ENCODE data around the gene GBP4. TPM values are rescaled to one million over a fixed set of nuclear protein-coding genes. Genes with fewer than 3 reads are reported as not detected.

Gene GBP4
- total RNA-seq, 1 donor from 2014 or later = 6.6 TPM

DNA sequence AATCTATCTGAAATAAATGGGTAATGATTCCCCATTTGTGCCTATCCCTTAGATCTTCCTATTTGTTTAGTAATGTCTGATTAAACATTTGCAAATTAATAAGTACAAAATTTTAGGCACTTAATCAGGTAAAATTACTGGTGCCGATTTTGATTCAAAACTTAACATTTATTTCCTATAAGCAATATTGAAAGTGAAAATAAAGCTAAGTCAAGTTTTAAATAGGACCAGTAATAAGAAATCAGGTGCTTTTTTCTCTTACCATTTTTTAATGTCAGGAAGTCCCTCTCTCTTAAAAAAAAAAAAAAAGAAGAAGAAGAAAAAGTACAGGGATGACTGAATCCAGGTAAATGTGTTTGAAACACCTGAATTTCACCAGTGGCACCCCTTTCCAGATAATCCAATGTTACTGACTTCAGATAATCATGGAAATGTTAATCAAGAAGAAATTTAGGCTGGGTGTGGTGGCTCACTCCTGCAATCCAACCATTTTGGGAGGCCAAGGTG, 836 bp upstream of the GBP4 start:
- Histone ChIP-seq H3K27ac (no peak overlapping the region), H3K4me1 (no peaks in the 10 kb centered on the region), H3K4me3 (peak overlapping the region in 1 of 2 donors; percentile 64), H3K9me3 (no peaks in the 10 kb centered on the region), H3K27me3 (no peaks in the 10 kb centered on the region), H3K36me3 (no peaks in the 10 kb centered on the region)
- no peak for DNase-seq (ENCODE audit: low spot score in 2 of 2)
- TF ChIP-seq, protein P1, sequence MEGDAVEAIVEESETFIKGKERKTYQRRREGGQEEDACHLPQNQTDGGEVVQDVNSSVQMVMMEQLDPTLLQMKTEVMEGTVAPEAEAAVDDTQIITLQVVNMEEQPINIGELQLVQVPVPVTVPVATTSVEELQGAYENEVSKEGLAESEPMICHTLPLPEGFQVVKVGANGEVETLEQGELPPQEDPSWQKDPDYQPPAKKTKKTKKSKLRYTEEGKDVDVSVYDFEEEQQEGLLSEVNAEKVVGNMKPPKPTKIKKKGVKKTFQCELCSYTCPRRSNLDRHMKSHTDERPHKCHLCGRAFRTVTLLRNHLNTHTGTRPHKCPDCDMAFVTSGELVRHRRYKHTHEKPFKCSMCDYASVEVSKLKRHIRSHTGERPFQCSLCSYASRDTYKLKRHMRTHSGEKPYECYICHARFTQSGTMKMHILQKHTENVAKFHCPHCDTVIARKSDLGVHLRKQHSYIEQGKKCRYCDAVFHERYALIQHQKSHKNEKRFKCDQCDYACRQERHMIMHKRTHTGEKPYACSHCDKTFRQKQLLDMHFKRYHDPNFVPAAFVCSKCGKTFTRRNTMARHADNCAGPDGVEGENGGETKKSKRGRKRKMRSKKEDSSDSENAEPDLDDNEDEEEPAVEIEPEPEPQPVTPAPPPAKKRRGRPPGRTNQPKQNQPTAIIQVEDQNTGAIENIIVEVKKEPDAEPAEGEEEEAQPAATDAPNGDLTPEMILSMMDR (IDR thresholded peaks at IDR 0.05) = no peak
- intact Hi-C loops (cut with DNase I) = no loop called here

DNA sequence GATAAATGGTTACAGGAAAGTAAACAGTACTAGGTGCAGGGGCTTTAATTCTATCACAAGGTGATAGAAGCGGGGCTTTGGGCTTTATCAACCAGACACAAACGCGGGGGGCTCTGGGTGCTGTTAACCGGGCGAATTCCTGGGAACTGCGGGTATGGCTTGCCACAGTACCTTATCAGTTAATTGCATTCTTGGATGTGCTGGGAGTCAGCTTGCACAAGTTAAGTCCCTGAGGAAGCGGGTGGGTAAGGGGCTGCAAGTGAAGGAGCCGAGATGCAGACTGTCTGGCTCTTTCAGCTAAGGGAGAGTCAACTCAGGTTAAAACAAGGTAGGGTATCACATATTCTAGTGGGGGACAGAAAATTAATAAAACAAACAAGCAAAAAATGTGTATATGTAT, 661 bp downstream of the GBP4 start:
- Histone ChIP-seq H3K4me3 (peak overlapping the region; percentile 46 to 64), H3K27ac (peak overlapping the region in 1 of 2 donors; percentile 59), H3K36me3 (no peaks in the 10 kb centered on the region), H3K27me3 (no peaks in the 10 kb centered on the region), H3K9me3 (no peaks in the 10 kb centered on the region), H3K4me1 (no peaks in the 10 kb centered on the region)
- DNase-seq (ENCODE audit: low spot score in 2 of 2) = no peak
- intact Hi-C loops (cut with DNase I) = no loop called here
- TF ChIP-seq, protein P1 (IDR thresholded peaks at IDR 0.05) = no peak

DNA sequence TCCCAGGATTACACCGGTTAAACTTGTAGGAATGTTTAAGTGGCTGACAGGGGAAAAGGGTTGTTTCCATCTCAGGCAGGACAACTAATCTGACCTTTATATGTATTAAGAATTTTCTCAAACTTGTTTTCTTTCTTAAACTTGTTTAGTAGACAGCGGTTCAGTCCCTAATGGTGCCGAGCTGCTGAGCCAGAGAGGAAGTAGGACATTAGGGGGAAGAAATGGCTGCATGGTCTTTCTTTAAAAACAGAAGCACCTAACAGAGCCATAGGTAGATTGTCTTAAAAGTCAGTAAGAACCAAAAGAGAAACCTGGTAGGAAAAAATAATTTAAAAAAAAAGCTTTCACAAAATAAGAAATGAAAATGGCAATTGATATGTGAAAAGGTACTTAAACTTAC, 3.3 kb downstream of the GBP4 start:
- no peak for DNase-seq (ENCODE audit: low spot score in 2 of 2)
- H3K36me3 ChIP-seq = no peaks in the 10 kb centered on the region
- TF ChIP-seq, protein P1 (IDR thresholded peaks at IDR 0.05) = no peak
- intact Hi-C loops (cut with DNase I) = no loop called here
- no peaks in the 10 kb centered on the region for H3K4me1 ChIP-seq
- H3K27me3 ChIP-seq = no peaks in the 10 kb centered on the region
- no peak overlapping the region for H3K27ac ChIP-seq
- H3K4me3 ChIP-seq = no peak overlapping the region
- H3K9me3 ChIP-seq = no peaks in the 10 kb centered on the region

DNA sequence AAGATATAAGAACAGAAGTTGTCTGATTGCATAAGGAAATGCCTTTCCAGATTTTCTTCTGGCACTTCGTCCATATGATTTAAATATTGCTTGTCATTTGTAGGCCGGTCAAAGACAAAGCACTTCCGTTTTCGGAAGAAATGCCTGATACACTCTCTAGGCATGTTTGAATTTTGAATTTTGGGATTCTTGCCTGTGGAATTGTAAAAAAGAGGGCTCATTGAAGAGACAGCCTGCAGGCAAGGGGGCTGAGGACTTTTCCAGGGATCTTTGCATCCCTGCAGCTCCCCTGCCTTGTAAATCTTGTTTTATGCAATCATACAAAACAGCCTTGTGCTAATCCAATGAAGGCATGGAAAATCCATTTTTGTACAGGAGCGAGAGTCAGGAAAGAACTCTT, 7.4 kb downstream of the GBP4 start:
- no peak for DNase-seq (ENCODE audit: low spot score in 2 of 2)
- H3K4me1 ChIP-seq = no peaks in the 10 kb centered on the region
- no peaks in the 10 kb centered on the region for H3K9me3 ChIP-seq
- H3K27ac ChIP-seq = no peak overlapping the region
- intact Hi-C loops (cut with DNase I) = no loop called here
- no peak overlapping the region for H3K4me3 ChIP-seq
- H3K36me3 ChIP-seq = no peaks in the 10 kb centered on the region
- TF ChIP-seq, protein P1 (IDR thresholded peaks at IDR 0.05) = no peak
- H3K27me3 ChIP-seq = no peaks in the 10 kb centered on the region

DNA sequence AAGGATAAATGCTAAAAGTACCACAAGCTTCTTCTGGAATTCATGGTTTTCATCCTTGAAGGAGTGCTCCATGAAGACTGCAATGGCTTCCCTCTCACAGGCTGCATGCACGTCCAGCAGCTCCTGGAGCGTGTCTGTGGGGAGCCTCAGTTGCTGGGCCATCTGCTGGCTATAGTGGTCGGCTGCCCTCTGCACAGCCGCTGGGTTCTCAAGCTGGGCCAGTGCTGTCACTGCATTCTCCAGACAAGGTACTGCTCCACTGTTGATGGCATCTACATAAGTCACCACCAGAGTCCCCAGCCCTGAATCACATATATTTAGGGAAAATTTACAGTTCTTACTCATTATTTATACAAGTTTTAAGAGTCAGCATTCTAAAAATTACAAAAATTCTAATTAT, 8.7 kb downstream of the GBP4 start:
- intact Hi-C loops (cut with DNase I) = no loop called here
- no peaks in the 10 kb centered on the region for H3K4me1 ChIP-seq
- TF ChIP-seq, protein P1 (IDR thresholded peaks at IDR 0.05) = no peak
- no peaks in the 10 kb centered on the region for H3K9me3 ChIP-seq
- no peak overlapping the region for H3K4me3 ChIP-seq
- no peak overlapping the region for H3K27ac ChIP-seq
- H3K27me3 ChIP-seq = no peaks in the 10 kb centered on the region
- no peak for DNase-seq (ENCODE audit: low spot score in 2 of 2)
- H3K36me3 ChIP-seq = no peaks in the 10 kb centered on the region

DNA sequence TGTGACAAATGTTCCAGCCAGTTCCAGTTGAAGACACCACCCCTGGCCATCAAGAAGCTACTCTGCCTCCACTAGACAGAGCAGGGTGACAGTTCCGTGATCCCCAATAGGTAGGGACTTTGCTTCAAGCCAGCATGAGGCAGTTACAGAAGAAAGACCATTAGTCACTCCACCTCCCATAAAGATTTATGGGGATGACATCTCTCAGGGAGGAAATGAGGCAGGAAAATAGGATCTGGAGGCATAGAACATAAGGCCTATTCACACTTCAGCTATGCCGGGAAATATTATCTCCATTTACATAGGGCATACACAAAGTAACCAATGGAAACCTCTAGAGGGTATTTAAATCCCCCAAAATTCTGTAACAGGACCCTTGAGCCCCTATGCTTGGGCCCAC, 19.4 kb downstream of the GBP4 start:
- Histone ChIP-seq H3K4me3 (no peak overlapping the region), H3K4me1 (no peaks in the 10 kb centered on the region), H3K36me3 (no peaks in the 10 kb centered on the region), H3K27me3 (no peaks in the 10 kb centered on the region), H3K9me3 (no peaks in the 10 kb centered on the region), H3K27ac (no peak overlapping the region)
- DNase-seq (ENCODE audit: low spot score in 2 of 2) = no peak
- TF ChIP-seq, protein P1 (IDR thresholded peaks at IDR 0.05) = no peak
- intact Hi-C loops (cut with DNase I) = no loop called here
